HEK293 (cell line): ENCODE data around the gene SSTR3.

ENCODE experiments used
- CTCF ChIA-PET: fragments of 350-600 bp; formaldehyde crosslinking; extraction: SDS; loops from one replicate; lab custom pipeline; 2021; ENCODE audit warnings: antibody characterized with exemption; lab: Yijun Ruan, JAX
- POLR2A ChIA-PET: fragments of 300-600 bp; formaldehyde crosslinking; extraction: SDS; loops from one replicate; lab custom pipeline; 2020; ENCODE audit warnings: antibody characterized with exemption, inconsistent platforms; lab: Yijun Ruan, JAX
- H3K27ac ChIP-seq: fragments of 200-500 bp; sonication (Bioruptor generic); 2 replicates; pipeline ENCODE4 v1.5.1; 2014; ENCODE audit warnings: low read depth, low read length, control low read depth, inconsistent platforms; ENCODE audit errors: extremely low read depth
- H3K36me3 ChIP-seq, 2 experiments: fragments of 200-500 bp in 1 of 2; sonication (Bioruptor generic) in 1 of 2; 1 replicate in 1 of 2; 2 replicates in 1 of 2; pipeline ENCODE4 v1.5.1; 2014 to 2017; ENCODE audit warnings: inconsistent platforms in 2 of 2, low read length in 2 of 2; ENCODE audit not compliant: control insufficient read depth in 2 of 2, insufficient read depth in 1 of 2
- H3K4me1 ChIP-seq: fragments of 200-500 bp; sonication (Bioruptor generic); 2 replicates; pipeline ENCODE4 v1.5.1; 2014; ENCODE audit warnings: mild to moderate bottlenecking, low read length, inconsistent platforms; ENCODE audit not compliant: control insufficient read depth, insufficient read depth
- H3K4me3 ChIP-seq: 2 replicates; pipeline ENCODE4 v1.5.1; 2011; ENCODE audit warnings: low read depth, mild to moderate bottlenecking, control low read depth, low read length, moderate library complexity
- H3K9me3 ChIP-seq: fragments of 200-500 bp; sonication (Bioruptor generic); 2 replicates; pipeline ENCODE4 v1.5.1; 2014; ENCODE audit warnings: low read depth, low read length, inconsistent platforms; ENCODE audit not compliant: control insufficient read depth, insufficient read depth
- ZNF114 ChIP-seq: fragments of 450-650 bp; formaldehyde crosslinking; IDR thresholded peaks from 2 replicates; pipeline ENCODE4 v1.5.0; 2017; ENCODE audit warnings: missing biosample characterization, missing genetic modification characterization
- ZNF202 ChIP-seq: fragments of 450-650 bp; formaldehyde crosslinking; IDR thresholded peaks from 2 replicates; pipeline ENCODE4 v1.5.1; 2016; ENCODE audit warnings: missing biosample characterization, missing genetic modification characterization, borderline replicate concordance
- ZNF223 ChIP-seq: fragments of 450-650 bp; formaldehyde crosslinking; IDR thresholded peaks from 2 replicates; pipeline ENCODE4 v1.5.1; 2016; ENCODE audit warnings: missing biosample characterization, missing genetic modification characterization
- ZNF48 ChIP-seq: fragments of 450-650 bp; formaldehyde crosslinking; IDR thresholded peaks from 2 replicates; pipeline ENCODE4 v1.5.1; 2016; ENCODE audit warnings: missing biosample characterization, missing genetic modification characterization
- ZNF501 ChIP-seq: fragments of 450-650 bp; formaldehyde crosslinking; IDR thresholded peaks from 2 replicates; pipeline ENCODE4 v1.5.1; 2016; ENCODE audit warnings: missing biosample characterization, missing genetic modification characterization
- ZNF529 ChIP-seq: fragments of 450-650 bp; formaldehyde crosslinking; IDR thresholded peaks from 2 replicates; pipeline ENCODE4 v1.5.1; 2017; ENCODE audit warnings: missing genetic modification characterization, missing biosample characterization; ENCODE audit not compliant: insufficient replicate concordance
- ZNF571 ChIP-seq: fragments of 450-650 bp; formaldehyde crosslinking; IDR thresholded peaks from 2 replicates; pipeline ENCODE4 v1.5.0; 2017; ENCODE audit warnings: missing biosample characterization, missing genetic modification characterization
- ZNF626 ChIP-seq: fragments of 450-650 bp; sonication (Bioruptor Pico); formaldehyde crosslinking; IDR thresholded peaks from 2 replicates; pipeline ENCODE4 v1.5.1; 2018; ENCODE audit warnings: missing biosample characterization, missing genetic modification characterization, inconsistent platforms
- ZNF677 ChIP-seq: fragments of 450-650 bp; IDR thresholded peaks from 2 replicates; pipeline ENCODE4 v1.5.0; 2018; ENCODE audit warnings: missing biosample characterization, mild to moderate bottlenecking, missing genetic modification characterization, moderate library complexity
- TF ChIP-seq, protein P1 (sequence below): fragments of 450-650 bp; formaldehyde crosslinking; IDR thresholded peaks from 2 replicates; pipeline ENCODE4 v1.5.1; 2016; ENCODE audit warnings: missing biosample characterization, missing genetic modification characterization
- TF ChIP-seq, protein P2 (sequence below): fragments of 450-650 bp; formaldehyde crosslinking; IDR thresholded peaks from 2 replicates; pipeline ENCODE4 v1.5.1; 2016; ENCODE audit warnings: missing biosample characterization, missing genetic modification characterization
- TF ChIP-seq, protein P3 (sequence below): fragments of 450-650 bp; formaldehyde crosslinking; IDR thresholded peaks from 2 replicates; pipeline ENCODE4 v1.5.1; 2016; ENCODE audit warnings: missing biosample characterization, missing genetic modification characterization
- TF ChIP-seq, protein P4 (sequence below): IDR thresholded peaks from 2 replicates; pipeline ENCODE4 v1.6.1; 2011; ENCODE audit warnings: mild to moderate bottlenecking, low read depth, low read length, borderline replicate concordance
- TF ChIP-seq, protein P5 (sequence below): fragments of 450-650 bp; formaldehyde crosslinking; IDR thresholded peaks from 2 replicates; pipeline ENCODE4; 2016; ENCODE audit warnings: missing biosample characterization, missing genetic modification characterization
- TF ChIP-seq, protein P6 (sequence below): fragments of 450-650 bp; formaldehyde crosslinking; IDR thresholded peaks from 2 replicates; pipeline ENCODE4 v1.5.1; 2016; ENCODE audit warnings: missing biosample characterization, missing genetic modification characterization
- TF ChIP-seq, protein P7 (sequence below): fragments of 450-650 bp; formaldehyde crosslinking; optimal IDR thresholded peaks from 2 replicates; pipeline ENCODE3; 2016; ENCODE audit warnings: missing biosample characterization, mild to moderate bottlenecking, missing genetic modification characterization

SSTR3 gene

DNA sequence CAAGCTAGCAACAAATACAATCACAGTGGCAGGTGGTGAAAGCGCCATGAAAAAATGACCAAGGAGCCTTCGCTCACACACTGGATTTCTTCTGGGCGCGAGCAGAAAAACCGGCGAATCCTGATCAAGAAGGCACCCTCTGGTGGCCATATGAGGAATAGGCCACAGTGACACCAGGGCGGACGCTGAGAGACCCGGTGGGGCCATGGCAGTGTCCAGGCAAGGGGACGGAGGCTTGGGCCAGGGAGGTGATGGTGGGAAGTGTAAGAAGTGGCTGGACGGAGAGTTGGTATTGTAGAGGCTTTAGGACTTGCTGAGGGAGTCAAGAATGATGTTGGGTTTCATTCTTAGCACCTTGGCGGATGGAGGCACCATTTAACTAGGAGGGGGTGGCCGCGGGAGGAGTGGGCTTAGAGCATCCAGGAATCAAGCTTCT is 48.6 kb upstream of the SSTR3 start (continued):
- TF ChIP-seq, protein P1, sequence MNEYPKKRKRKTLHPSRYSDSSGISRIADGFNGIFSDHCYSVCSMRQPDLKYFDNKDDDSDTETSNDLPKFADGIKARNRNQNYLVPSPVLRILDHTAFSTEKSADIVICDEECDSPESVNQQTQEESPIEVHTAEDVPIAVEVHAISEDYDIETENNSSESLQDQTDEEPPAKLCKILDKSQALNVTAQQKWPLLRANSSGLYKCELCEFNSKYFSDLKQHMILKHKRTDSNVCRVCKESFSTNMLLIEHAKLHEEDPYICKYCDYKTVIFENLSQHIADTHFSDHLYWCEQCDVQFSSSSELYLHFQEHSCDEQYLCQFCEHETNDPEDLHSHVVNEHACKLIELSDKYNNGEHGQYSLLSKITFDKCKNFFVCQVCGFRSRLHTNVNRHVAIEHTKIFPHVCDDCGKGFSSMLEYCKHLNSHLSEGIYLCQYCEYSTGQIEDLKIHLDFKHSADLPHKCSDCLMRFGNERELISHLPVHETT (tag by site-specific recombination) = no peak
- no peak for TF ChIP-seq ZNF529

DNA sequence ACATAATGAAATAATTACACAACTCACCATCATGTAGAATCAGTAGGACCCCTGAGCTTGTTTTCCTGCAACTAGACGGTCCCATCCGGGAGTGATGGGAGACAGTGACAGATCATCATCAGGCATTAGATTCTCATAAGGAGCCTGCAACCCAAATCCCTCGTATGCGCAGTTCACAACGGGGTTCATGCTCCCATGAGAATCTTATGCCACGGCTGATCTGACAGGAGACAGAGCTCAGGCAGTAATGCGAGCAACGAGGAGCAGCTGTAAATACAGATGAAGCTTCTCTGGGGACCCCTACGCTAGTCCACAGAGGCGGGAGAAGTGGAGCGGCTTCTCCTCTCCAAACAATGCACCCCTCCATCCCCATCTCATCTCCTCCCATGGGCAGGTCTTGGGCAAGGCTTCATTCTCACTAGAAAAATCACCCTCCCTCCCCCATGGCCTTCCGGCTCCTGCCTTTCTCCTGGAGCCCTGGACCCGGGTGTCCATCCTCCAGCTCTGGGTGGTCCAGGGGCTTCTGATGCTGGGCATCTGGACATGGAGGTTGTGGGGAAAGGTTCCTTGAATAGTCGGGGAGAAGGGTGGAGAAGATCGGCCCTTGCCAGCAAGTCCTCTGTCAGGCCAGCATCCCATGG is 48.0 kb upstream of the SSTR3 start:
- Histone ChIP-seq H3K27ac (no peak overlapping the region), H3K4me3 (no peak overlapping the region), H3K9me3 (no peaks in the 10 kb centered on the region), H3K4me1 (no peaks in the 10 kb centered on the region; the same call in 1 of the 2 replicates), H3K36me3 (no peaks in the 10 kb centered on the region)
- CTCF ChIA-PET = interaction anchor here (0.6 to 5.4 kb wide), 46 partner anchors 9 to 718 kb away, joined by 3 to 68 read pairs (median 4); partner anchors contain the start of gene RAC2
- POLR2A ChIA-PET = interaction anchor here (1.1 to 1.2 kb wide), 2 partner anchors 31 to 61 kb away, joined by 3 to 4 read pairs; no protein-coding TSS in a partner anchor
- TF ChIP-seq, protein P2, sequence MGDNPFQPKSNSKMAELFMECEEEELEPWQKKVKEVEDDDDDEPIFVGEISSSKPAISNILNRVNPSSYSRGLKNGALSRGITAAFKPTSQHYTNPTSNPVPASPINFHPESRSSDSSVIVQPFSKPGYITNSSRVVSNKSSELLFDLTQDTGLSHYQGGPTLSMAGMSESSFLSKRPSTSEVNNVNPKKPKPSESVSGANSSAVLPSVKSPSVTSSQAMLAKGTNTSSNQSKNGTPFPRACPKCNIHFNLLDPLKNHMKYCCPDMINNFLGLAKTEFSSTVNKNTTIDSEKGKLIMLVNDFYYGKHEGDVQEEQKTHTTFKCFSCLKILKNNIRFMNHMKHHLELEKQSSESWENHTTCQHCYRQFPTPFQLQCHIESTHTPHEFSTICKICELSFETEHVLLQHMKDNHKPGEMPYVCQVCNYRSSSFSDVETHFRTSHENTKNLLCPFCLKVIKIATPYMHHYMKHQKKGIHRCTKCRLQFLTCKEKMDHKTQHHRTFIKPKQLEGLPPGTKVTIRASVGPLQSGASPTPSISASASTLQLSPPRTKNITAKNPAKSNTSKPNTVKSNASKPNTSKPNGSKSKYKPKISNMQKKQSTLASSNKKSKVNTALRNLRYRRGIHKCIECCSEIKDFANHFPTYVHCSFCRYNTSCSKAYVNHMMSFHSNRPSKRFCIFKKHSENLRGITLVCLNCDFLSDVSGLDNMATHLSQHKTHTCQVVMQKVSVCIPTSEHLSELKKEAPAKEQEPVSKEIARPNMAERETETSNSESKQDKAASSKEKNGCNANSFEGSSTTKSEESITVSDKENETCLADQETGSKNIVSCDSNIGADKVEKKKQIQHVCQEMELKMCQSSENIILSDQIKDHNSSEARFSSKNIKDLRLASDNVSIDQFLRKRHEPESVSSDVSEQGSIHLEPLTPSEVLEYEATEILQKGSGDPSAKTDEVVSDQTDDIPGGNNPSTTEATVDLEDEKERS (tag by site-specific recombination) = no peak
- TF ChIP-seq ZNF114 (tag by site-specific recombination) (no peak), ZNF501 (tag by site-specific recombination) (no peak), ZNF48 (tag by site-specific recombination) (no peak), ZNF571 (no peak)
- TF ChIP-seq, protein P3, sequence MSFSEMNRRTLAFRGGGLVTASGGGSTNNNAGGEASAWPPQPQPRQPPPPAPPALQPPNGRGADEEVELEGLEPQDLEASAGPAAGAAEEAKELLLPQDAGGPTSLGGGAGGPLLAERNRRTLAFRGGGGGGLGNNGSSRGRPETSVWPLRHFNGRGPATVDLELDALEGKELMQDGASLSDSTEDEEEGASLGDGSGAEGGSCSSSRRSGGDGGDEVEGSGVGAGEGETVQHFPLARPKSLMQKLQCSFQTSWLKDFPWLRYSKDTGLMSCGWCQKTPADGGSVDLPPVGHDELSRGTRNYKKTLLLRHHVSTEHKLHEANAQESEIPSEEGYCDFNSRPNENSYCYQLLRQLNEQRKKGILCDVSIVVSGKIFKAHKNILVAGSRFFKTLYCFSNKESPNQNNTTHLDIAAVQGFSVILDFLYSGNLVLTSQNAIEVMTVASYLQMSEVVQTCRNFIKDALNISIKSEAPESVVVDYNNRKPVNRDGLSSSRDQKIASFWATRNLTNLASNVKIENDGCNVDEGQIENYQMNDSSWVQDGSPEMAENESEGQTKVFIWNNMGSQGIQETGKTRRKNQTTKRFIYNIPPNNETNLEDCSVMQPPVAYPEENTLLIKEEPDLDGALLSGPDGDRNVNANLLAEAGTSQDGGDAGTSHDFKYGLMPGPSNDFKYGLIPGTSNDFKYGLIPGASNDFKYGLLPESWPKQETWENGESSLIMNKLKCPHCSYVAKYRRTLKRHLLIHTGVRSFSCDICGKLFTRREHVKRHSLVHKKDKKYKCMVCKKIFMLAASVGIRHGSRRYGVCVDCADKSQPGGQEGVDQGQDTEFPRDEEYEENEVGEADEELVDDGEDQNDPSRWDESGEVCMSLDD (tag by site-specific recombination) = no peak
- TF ChIP-seq, protein P4, sequence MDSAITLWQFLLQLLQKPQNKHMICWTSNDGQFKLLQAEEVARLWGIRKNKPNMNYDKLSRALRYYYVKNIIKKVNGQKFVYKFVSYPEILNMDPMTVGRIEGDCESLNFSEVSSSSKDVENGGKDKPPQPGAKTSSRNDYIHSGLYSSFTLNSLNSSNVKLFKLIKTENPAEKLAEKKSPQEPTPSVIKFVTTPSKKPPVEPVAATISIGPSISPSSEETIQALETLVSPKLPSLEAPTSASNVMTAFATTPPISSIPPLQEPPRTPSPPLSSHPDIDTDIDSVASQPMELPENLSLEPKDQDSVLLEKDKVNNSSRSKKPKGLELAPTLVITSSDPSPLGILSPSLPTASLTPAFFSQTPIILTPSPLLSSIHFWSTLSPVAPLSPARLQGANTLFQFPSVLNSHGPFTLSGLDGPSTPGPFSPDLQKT = no peak
- TF ChIP-seq, protein P5, sequence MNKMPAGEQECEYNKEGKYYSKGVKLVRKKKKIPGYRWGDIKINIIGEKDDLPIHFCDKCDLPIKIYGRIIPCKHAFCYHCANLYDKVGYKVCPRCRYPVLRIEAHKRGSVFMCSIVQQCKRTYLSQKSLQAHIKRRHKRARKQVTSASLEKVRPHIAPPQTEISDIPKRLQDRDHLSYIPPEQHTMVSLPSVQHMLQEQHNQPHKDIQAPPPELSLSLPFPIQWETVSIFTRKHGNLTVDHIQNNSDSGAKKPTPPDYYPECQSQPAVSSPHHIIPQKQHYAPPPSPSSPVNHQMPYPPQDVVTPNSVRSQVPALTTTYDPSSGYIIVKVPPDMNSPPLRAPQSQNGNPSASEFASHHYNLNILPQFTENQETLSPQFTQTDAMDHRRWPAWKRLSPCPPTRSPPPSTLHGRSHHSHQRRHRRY (tag by site-specific recombination) = no peak

DNA sequence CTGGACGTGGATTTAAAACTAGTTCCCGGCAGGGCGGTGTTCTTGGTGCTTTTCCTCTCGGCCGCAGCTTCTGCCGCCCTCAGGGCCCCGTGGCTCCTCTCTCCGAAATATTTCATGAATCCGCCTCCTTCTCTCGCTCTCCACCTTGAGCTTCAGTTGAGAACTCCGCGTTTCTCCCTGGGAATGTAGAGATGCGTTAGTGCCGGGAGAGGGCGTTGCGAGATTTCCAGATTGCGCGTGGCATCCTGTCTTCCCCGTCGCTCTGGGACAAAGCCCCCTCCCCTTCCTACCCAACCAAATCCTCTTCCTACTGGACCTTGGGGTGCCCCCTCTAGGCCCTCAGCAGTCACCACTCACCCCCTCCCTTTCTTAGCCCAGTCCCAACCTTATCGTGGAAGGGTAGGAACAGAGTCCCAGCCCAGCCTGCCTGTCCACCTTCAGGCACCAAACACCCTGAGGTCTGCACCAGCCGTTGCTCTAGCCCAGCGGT is 47.3 kb upstream of the SSTR3 start:
- H3K27ac ChIP-seq = no peak overlapping the region
- no peaks in the 10 kb centered on the region; the same call in 1 of the 2 replicates for H3K4me1 ChIP-seq
- no peaks in the 10 kb centered on the region for H3K36me3 ChIP-seq
- POLR2A ChIA-PET = interaction anchor here (0.6 to 1.2 kb wide), 2 partner anchors 60 to 265 kb away, joined by 3 to 4 read pairs; no protein-coding TSS in a partner anchor
- CTCF ChIA-PET = interaction anchor here (0.6 to 5.4 kb wide), 27 partner anchors 9 to 714 kb away, joined by 3 to 68 read pairs (median 8); partner anchors contain the start of gene RAC2
- no peak overlapping the region for H3K4me3 ChIP-seq
- no peaks in the 10 kb centered on the region for H3K9me3 ChIP-seq
- no peak for TF ChIP-seq ZNF626 (tag by site-specific recombination)
- TF ChIP-seq ZNF202 = no peak
- TF ChIP-seq, protein P6, sequence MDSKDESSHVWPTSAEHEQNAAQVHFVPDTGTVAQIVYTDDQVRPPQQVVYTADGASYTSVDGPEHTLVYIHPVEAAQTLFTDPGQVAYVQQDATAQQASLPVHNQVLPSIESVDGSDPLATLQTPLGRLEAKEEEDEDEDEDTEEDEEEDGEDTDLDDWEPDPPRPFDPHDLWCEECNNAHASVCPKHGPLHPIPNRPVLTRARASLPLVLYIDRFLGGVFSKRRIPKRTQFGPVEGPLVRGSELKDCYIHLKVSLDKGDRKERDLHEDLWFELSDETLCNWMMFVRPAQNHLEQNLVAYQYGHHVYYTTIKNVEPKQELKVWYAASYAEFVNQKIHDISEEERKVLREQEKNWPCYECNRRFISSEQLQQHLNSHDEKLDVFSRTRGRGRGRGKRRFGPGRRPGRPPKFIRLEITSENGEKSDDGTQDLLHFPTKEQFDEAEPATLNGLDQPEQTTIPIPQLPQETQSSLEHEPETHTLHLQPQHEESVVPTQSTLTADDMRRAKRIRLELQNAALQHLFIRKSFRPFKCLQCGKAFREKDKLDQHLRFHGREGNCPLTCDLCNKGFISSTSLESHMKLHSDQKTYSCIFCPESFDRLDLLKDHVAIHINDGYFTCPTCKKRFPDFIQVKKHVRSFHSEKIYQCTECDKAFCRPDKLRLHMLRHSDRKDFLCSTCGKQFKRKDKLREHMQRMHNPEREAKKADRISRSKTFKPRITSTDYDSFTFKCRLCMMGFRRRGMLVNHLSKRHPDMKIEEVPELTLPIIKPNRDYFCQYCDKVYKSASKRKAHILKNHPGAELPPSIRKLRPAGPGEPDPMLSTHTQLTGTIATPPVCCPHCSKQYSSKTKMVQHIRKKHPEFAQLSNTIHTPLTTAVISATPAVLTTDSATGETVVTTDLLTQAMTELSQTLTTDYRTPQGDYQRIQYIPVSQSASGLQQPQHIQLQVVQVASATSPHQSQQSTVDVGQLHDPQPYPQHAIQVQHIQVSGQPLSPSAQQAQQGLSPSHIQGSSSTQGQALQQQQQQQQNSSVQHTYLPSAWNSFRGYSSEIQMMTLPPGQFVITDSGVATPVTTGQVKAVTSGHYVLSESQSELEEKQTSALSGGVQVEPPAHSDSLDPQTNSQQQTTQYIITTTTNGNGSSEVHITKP (tag by site-specific recombination) = no peak
- TF ChIP-seq ZNF677 = no peak
- TF ChIP-seq, protein P7, sequence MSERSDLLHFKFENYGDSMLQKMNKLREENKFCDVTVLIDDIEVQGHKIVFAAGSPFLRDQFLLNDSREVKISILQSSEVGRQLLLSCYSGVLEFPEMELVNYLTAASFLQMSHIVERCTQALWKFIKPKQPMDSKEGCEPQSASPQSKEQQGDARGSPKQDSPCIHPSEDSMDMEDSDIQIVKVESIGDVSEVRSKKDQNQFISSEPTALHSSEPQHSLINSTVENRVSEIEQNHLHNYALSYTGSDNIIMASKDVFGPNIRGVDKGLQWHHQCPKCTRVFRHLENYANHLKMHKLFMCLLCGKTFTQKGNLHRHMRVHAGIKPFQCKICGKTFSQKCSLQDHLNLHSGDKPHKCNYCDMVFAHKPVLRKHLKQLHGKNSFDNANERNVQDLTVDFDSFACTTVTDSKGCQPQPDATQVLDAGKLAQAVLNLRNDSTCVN (tag by site-specific recombination) = no peak
- TF ChIP-seq ZNF223 (tag by site-specific recombination) = no peak
